Uterus (tissue), 2 donors: ENCODE data around the gene TNIP1.

Experiments
- POLR2A ChIP-seq, 2 donors: fragments of 450-650 bp; IDR thresholded peaks; one replicate each; pipeline ENCODE4 v1.6.1; 2016; ENCODE audit warnings: antibody characterized with exemption in 2 of 2, mild to moderate bottlenecking in 1 of 2, moderate library complexity in 1 of 2
- TF ChIP-seq, protein P1 (sequence below), 4 experiments: fragments of 200-600 bp in 2 of 4; fragments of 450-650 bp in 2 of 4; sonication (generic) in 2 of 4; IDR thresholded peaks; one replicate each; pipeline ENCODE4 v1.5.1; 2016 to 2019; ENCODE audit warnings: antibody characterized with exemption in 4 of 4, mild to moderate bottlenecking in 2 of 4, moderate library complexity in 1 of 4

DNA sequence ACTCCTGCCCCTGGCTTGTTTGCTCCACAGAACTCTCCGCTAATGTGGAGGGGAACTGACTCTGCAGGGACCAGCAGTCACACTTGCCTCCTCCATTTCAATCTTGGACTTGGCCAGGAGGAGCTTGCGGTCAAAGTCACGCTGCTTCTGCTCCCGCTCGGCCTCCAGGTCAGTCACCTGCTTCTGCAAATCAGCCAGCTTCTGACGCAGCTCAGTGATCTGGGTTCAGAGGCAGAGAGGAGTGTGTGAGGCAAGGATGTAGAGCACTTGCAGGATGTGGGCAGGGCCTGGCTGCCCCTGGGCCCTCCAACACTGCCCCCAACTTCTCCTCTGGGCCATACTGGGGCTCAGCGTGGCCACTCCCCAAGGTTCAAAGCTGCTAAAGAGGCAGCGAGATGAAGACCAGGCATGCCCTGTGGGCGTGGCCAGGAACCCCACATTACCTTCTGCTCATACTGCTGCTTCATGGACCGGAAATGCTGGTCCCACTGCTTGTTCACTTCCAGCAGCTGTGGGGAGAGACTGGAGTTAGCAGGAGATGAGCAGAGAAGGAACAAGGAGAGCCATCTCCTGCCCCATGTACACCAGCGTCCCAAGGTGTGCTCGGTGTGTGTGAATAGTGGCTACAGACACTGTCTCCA, 38.3 kb downstream of the TNIP1 start:
- no peak for TF ChIP-seq POLR2A (IDR thresholded peaks at IDR 0.05)
- TF ChIP-seq, protein P1, sequence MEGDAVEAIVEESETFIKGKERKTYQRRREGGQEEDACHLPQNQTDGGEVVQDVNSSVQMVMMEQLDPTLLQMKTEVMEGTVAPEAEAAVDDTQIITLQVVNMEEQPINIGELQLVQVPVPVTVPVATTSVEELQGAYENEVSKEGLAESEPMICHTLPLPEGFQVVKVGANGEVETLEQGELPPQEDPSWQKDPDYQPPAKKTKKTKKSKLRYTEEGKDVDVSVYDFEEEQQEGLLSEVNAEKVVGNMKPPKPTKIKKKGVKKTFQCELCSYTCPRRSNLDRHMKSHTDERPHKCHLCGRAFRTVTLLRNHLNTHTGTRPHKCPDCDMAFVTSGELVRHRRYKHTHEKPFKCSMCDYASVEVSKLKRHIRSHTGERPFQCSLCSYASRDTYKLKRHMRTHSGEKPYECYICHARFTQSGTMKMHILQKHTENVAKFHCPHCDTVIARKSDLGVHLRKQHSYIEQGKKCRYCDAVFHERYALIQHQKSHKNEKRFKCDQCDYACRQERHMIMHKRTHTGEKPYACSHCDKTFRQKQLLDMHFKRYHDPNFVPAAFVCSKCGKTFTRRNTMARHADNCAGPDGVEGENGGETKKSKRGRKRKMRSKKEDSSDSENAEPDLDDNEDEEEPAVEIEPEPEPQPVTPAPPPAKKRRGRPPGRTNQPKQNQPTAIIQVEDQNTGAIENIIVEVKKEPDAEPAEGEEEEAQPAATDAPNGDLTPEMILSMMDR (IDR thresholded peaks at IDR 0.05), result no peak
